Neural crest cell (in vitro differentiated cells): ENCODE results near the gene MYT1. TPM values are rescaled to one million over a fixed set of nuclear protein-coding genes. Genes with fewer than 3 reads are reported as not detected.
A peak's percentile ranks its signal among the peaks of the same experiment; 100 is the strongest.

ENCODE experiments used
- DNase-seq: peaks from one replicate; pipeline ENCODE4 v3.0.0; 2021; ENCODE audit warnings: low read depth, mixed read lengths, low spot score
- H3K27ac Mint-ChIP-seq: one replicate; pipeline ENCODE4 v1.8.0; 2021; ENCODE audit warnings: mild to moderate bottlenecking, mixed read lengths; ENCODE audit not compliant: unreplicated experiment
- H3K27me3 Mint-ChIP-seq: 2 replicates; pipeline ENCODE4 v1.8.0; 2021; ENCODE audit warnings: low read depth, mild to moderate bottlenecking, mixed read lengths
- H3K36me3 Mint-ChIP-seq: 2 replicates; pipeline ENCODE4 v1.8.0; 2021; ENCODE audit warnings: low read depth, mild to moderate bottlenecking, mixed read lengths
- H3K4me1 Mint-ChIP-seq: 2 replicates; pipeline ENCODE4 v1.8.0; 2021; ENCODE audit warnings: mixed read lengths
- H3K4me3 Mint-ChIP-seq: one replicate; pipeline ENCODE4 v1.8.0; 2021; ENCODE audit warnings: mild to moderate bottlenecking, mixed read lengths
- H3K9me3 Mint-ChIP-seq: 2 replicates; pipeline ENCODE4 v1.8.0; 2021; ENCODE audit warnings: mixed read lengths
- total RNA-seq: library from RNA; stranded (reverse); gene quantifications from 2 replicates; pipeline ENCODE4 v1.2.1, GENCODE V29; 2021
- TF ChIP-seq, protein P1 (sequence below): fragments of 200-600 bp; sonication (generic); conservative IDR thresholded peaks from 2 replicates; pipeline ENCODE4 v1.5.0; 2021; ENCODE audit warnings: antibody characterized with exemption, mild to moderate bottlenecking

MYT1 gene
- total RNA-seq, 1 donor from 2014 or later = 4.3 TPM

DNA sequence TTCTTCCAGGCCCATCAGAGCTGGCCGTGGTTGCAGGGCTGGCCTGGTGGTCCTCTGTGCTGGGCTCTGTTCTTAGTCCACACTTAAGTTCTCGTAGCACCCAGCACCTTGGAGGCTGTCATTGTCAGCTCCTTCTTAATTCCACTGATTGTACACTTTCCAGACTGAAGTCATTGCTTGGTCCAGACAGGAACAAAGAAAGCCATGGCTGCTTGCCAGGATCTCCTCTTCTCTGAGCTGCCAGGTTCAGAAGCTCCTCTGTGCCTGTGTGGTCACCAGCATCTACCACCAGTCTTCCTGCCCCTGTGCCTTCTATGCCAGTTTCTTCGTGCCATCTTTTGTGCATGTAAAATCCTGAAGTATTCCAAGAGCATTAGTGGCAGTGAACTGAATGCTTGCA is 51.8 kb downstream of the MYT1 start:
- H3K4me3 Mint-ChIP-seq = no peak overlapping the region
- TF ChIP-seq, protein P1, sequence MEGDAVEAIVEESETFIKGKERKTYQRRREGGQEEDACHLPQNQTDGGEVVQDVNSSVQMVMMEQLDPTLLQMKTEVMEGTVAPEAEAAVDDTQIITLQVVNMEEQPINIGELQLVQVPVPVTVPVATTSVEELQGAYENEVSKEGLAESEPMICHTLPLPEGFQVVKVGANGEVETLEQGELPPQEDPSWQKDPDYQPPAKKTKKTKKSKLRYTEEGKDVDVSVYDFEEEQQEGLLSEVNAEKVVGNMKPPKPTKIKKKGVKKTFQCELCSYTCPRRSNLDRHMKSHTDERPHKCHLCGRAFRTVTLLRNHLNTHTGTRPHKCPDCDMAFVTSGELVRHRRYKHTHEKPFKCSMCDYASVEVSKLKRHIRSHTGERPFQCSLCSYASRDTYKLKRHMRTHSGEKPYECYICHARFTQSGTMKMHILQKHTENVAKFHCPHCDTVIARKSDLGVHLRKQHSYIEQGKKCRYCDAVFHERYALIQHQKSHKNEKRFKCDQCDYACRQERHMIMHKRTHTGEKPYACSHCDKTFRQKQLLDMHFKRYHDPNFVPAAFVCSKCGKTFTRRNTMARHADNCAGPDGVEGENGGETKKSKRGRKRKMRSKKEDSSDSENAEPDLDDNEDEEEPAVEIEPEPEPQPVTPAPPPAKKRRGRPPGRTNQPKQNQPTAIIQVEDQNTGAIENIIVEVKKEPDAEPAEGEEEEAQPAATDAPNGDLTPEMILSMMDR = no peak
- H3K9me3 Mint-ChIP-seq = no peaks in the 10 kb centered on the region
- H3K4me1 Mint-ChIP-seq = peaks cover 22% of the 10 kb centered on the region
- DNase-seq = no peak
- no peaks in the 10 kb centered on the region for H3K27me3 Mint-ChIP-seq
- no peak overlapping the region for H3K27ac Mint-ChIP-seq
- no peaks in the 10 kb centered on the region for H3K36me3 Mint-ChIP-seq

DNA sequence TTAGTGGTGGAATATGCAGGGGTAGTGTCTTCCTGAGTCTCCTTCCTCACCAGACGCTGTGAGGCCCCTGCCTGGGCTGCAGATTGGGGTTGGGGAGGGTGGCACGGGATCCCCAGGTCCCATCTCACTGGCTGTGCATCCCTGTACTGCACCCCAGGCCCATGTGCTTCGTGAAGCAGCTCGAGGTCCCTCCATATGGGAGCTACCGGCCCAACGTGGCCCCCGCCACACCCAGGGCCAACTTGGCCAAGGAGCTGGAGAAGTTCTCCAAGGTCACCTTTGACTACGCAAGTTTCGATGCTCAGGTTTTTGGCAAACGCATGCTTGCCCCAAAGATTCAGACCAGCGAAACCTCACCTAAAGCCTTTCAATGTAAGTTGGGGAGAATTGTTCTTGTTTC is 52.7 kb downstream of the MYT1 start:
- Mint-ChIP-seq H3K4me1 (peaks cover 22% of the 10 kb centered on the region), H3K27ac (no peak overlapping the region), H3K27me3 (no peaks in the 10 kb centered on the region), H3K36me3 (no peaks in the 10 kb centered on the region), H3K4me3 (no peak overlapping the region), H3K9me3 (no peaks in the 10 kb centered on the region)
- DNase-seq = no peak
- TF ChIP-seq, protein P1 = no peak

DNA sequence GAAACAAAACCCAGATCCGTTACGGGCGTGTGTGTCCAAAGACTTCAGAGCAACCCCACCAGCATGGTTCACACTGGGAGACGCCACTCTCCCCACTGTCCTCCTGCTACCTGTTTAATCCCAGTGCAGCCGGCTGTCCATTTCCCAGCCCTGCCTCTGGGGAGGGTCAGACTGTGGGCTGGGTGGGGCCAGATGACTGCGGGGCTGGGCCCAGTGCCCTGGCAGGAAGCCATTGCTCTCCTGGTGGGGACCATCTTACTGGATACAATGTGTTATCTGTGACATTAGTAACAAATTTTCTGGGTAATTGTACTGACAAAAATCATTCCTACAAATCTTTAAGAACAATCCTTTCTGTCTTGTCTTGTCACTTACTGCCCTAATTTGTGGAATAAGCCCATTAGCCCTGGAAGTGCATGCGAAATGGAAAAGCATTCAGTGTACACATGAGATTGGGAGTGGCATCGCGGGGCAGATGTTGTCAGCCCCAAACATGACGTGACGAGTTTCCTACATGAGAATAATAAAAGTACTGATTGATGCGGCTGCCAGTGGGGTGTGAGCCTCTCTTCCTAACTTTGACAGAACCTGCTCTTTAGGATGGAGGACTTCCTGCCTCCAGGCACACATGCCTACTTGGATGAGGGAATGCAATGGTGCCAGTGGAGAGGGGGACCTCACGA is 53.4 kb downstream of the MYT1 start:
- Mint-ChIP-seq H3K9me3 (no peaks in the 10 kb centered on the region), H3K27me3 (no peaks in the 10 kb centered on the region), H3K27ac (no peak overlapping the region), H3K4me3 (no peak overlapping the region), H3K36me3 (no peaks in the 10 kb centered on the region), H3K4me1 (peaks cover 20% of the 10 kb centered on the region)
- TF ChIP-seq, protein P1 = no peak
- no peak for DNase-seq

DNA sequence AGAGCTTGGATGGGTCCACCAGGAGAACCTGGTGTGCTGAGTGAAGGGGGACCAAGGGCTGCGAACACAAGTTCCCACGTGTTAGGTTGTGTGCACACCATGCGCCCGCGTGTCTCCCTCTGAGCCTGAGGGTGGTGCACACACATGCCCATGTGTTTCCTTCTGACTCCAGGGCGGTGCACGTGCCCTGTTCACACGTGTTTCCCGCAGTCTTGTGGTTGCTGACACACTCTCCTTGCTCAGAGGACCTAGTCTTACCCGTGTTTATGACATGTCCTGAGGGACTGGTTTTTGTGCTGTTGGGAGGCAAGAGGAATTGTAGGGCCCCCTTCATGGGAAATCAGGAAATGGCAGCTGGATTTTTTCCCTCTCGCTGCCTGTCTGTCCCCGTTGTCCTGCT is 55.0 kb downstream of the MYT1 start:
- Mint-ChIP-seq H3K4me1 (peaks cover 30% of the 10 kb centered on the region), H3K4me3 (no peak overlapping the region), H3K36me3 (no peaks in the 10 kb centered on the region), H3K27me3 (no peaks in the 10 kb centered on the region), H3K27ac (peak overlapping the region; percentile 35), H3K9me3 (no peaks in the 10 kb centered on the region)
- TF ChIP-seq, protein P1 = no peak
- no peak for DNase-seq

DNA sequence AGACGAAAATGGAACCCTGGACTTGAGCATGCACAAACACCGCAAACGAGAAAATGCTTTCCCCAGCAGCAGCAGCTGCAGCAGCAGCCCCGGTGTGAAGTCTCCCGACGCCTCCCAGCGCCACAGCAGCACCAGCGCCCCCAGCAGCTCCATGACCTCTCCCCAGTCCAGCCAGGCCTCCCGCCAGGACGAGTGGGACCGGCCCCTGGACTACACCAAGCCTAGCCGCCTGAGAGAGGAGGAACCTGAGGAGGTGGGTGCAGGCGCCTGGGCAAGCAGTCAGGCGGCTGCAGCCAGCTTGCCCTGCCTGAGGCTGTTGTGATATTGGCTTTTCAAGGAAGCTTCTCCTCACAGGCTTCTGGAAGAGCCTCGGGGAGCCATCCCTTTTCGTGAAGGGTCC is 55.5 kb downstream of the MYT1 start:
- DNase-seq = no peak
- Mint-ChIP-seq H3K4me3 (no peak overlapping the region), H3K27ac (no peak overlapping the region), H3K27me3 (no peaks in the 10 kb centered on the region), H3K4me1 (peaks cover 36% of the 10 kb centered on the region), H3K36me3 (no peaks in the 10 kb centered on the region), H3K9me3 (no peaks in the 10 kb centered on the region)
- TF ChIP-seq, protein P1 = no peak
